Pons (tissue), 1 donor: ENCODE measurements around the gene DCPS.
A peak's percentile ranks its signal among the peaks of the same experiment; 100 is the strongest.
"Not testable (repeated sequence)": the region's sequence is repeated elsewhere in the genome, so short reads cannot be mapped to it uniquely, and the experiment has no call there.

Experiments
- DNase-seq: peaks from one replicate; pipeline ENCODE4 v3.0.0-alpha.2; 2016; ENCODE audit warnings: low spot score

DCPS gene

GRCh38 chr11:126362879-126363655, 59.2 kb downstream of the DCPS start:
- DNase-seq: no peak

GRCh38 chr11:126363706-126364248, 59.9 kb downstream of the DCPS start:
- peak; percentile 95 for DNase-seq

GRCh38 chr11:126364735-126365134, 60.9 kb downstream of the DCPS start:
- DNase-seq: not testable (repeated sequence)

GRCh38 chr11:126365508-126365907, 61.6 kb downstream of the DCPS start:
- DNase-seq: not testable (repeated sequence)

DNA sequence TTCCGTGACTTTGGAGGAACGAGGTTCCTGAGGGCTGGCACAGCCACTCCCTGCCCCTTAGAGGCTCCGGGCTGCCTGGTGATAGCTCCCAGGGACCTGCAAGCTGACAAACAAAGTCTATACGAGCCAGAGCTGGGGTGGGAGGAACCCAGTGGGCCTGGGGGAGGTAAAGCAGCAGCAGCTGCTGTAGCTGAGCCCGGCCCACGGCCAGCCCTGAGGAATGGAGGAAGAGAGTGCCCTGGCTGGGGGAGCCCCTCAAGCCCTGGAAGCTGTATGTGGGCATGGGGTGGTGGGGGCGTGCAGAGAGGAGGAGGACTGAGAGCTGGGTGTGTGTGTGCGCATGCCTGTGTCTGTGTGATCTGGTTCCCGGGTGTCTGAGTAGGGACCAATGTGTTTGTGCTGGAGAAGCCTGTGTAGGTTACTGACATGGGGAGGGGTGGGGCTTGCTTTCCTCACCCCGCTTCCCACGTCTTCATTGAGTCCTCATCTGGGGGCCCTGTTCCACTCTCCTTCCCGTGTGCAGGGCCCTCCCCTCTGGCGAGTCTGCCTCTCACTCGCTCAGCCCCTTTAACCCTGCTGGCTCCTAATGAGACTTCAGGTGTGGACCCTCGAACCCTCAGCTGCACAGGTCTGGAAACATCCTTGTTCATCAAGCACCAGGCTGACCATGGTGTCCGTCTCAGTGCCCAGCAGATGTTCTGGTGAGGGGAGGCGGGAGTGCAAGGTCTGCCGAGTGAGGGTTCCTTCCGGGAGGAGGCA, 62.4 kb downstream of the DCPS start:
- no peak for DNase-seq

GRCh38 chr11:126366823-126367654, 63.2 kb downstream of the DCPS start:
- not testable (repeated sequence) for DNase-seq

DNA sequence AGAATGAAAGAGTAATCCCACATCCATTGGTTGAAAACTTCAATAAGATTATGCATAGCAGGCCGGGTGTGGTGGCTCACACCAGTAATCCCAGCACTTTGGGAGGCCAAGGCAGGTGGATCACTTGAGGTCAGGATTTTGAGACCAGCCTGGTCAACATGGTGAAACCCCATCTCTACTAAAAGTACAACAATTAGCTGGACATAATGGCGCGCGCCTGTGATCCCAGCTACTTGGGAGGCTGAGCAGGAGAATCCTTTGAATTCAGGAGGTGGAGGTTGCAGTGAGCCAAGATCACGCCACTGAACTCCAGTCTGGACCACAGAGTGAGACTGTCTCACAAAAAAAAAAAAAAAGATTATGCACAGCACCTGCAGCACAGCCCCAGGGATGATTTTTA, 63.9 kb downstream of the DCPS start:
- not testable (repeated sequence) for DNase-seq

- not testable (repeated sequence) for DNase-seq
Measured at GRCh38 chr11:126368336-126369119, 64.7 kb downstream of the DCPS start.

DNA sequence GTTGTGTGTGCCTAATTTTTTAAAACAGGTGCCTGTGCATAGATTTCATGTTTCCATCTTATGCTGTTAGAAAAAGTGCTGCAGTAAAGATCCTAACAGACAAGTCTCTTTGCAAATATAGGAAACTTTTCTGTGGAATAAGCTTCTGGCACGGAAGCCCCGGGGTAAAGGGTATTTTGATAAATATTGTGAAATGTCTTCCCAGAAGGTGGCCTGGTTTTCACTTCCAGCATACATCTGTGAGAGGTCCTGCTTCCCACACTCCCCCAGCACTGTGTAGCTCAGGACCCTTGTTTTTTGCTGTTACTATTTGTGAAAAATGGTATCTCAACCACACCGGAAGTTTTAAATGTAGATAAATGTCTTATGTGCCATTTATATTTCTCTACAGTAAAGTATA, 66.2 kb downstream of the DCPS start:
- no peak for DNase-seq

- DNase-seq: no peak
Measured at GRCh38 chr11:126371595-126371994, 67.7 kb downstream of the DCPS start.

GRCh38 chr11:126373389-126374066, 69.7 kb downstream of the DCPS start:
- DNase-seq: not testable (repeated sequence)

DNA sequence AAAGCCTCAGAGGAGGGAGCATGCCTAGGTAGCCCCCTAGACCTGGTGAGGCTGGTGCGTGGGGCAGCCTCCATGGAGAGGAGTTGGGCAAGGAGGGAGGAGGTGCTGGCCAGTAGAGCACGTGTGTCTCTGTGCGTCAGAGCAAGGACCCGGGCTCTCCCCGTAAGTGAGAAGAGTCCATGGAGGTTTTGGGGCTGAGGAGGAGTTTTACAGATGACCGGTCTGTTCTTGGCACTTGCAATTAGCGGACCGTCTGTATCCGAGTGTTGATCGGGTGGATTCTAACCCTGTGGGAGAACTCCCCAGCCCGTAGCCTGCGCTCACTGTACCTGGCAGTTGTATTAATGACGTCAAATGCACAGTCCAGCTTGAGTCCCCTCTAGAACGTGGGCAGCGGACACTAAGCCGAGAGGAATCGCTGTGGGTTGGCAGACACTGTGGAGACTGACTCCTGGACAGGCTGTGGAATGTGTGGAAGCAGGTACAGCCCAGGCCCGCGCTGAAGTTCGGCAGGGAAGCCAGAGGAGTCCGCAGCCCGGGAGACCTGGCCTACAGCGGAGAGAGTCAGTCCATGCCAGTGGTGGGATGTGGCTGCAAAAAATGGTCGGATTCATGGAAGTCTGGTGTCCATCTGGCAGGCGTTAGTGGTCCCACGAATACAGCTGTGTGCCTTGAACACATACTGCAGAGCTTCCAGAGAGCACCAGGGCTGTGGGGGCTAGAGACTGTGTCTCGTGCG, 70.9 kb downstream of the DCPS start:
- DNase-seq: not testable (repeated sequence)

DNA sequence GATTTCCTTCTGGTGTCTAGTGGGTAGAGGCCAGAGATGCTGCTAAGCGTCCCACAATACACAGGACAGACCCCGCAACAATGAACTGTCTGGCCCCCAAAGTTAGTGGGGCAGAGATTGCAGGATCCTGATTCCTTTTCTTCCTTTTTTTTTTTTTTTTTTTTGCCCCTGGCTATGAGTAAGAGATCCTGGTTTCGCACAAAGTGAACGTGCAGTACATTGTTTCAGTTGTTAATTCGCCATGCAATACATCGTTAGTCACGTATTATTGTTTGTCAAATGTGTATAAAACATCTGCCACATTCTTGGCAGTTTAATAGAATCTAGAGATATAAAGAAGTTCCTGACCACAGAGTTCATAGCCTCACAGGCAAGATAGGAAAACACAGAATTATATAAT, 71.9 kb downstream of the DCPS start:
- no peak for DNase-seq

- no peak for DNase-seq
Measured at GRCh38 chr11:126378763-126379162, 74.9 kb downstream of the DCPS start.

- no peak for DNase-seq
Measured at GRCh38 chr11:126380909-126381308, 77.0 kb downstream of the DCPS start.

- DNase-seq: not testable (repeated sequence)
Measured at GRCh38 chr11:126381960-126382359, 78.1 kb downstream of the DCPS start.

DNA sequence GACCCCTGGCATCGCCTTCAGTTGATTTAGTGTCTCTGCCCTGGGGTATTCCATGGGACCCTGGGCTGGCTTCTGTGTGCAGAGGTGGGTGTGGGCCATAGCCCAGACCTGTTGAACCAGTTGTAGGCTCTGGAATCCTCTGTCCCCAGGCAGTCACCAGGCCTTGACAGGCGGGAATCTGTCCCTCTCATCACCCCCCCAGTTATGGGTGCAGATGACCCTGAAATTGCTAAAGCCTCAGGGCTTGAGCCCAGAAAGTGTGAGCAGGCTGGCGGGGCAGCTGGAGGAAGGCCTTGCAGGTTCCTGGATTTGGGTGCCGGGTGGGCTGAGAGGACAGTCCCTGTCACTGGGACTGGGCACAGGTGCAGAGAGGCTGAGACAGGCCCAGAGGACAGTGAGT, 78.8 kb downstream of the DCPS start:
- DNase-seq: not testable (repeated sequence)

- no peak for DNase-seq
Measured at GRCh38 chr11:126383339-126384335, 79.8 kb downstream of the DCPS start.
